GM12878 (cell line): ENCODE measurements around the gene SSPN. TPM values are rescaled to one million over a fixed set of nuclear protein-coding genes. Genes with fewer than 3 reads are reported as not detected.

Experiments
- ATAC-seq: fragments of 200-7000 bp; cut with Tn5 transposase; 3 replicates; pipeline ENCODE4 v1.9.1; 2020; ENCODE audit warnings: mild to moderate bottlenecking, moderate library complexity
- BruUV-seq: library from RNA; stranded (reverse); fragments of 400-500 nt; replicated peaks from 2 replicates; lab custom pipeline; 2021; lab: Mats Ljungman, UMichigan
- CTCF ChIA-PET: fragments of 300-600 bp; sonication (Branson Sonifier 250); formaldehyde crosslinking; extraction: SDS; loops from one replicate; lab custom pipeline; 2021; ENCODE audit warnings: inconsistent platforms; lab: Yijun Ruan, JAX
- POLR2A ChIA-PET: fragments of 350-600 bp; formaldehyde crosslinking; extraction: SDS; loops from one replicate; lab custom pipeline; 2021; ENCODE audit warnings: inconsistent platforms; lab: Charles Lee
- RAD21 ChIA-PET: fragments of 300-600 bp; sonication (Branson Sonifier 250); formaldehyde crosslinking; loops from one replicate; lab custom pipeline; 2023; ENCODE audit warnings: antibody characterized with exemption; ENCODE audit not compliant: unreplicated experiment; lab: Charles Lee
- SMC1A ChIA-PET: fragments of 300-600 bp; sonication (Branson Sonifier 250); formaldehyde crosslinking; loops from one replicate; lab custom pipeline; 2023; ENCODE audit not compliant: unreplicated experiment, uncharacterized antibody; lab: Charles Lee
- DNase-seq: peaks from one replicate; pipeline ENCODE4 v3.0.0-alpha.2; 2011; ENCODE audit warnings: low read depth, low spot score
- FAIRE-seq: peaks from 3 replicates; lab custom pipeline; 2011; peaks lifted over from hg19 to GRCh38; lab: Jason Lieb, UNC
- H2AFZ ChIP-seq: 2 replicates; pipeline ENCODE4 v1.6.0; 2011; ENCODE audit warnings: low read depth, low read length, control low read depth; ENCODE audit not compliant: control insufficient read depth
- H3K27ac ChIP-seq: 2 replicates; pipeline ENCODE4 v1.5.1; 2011; ENCODE audit warnings: control low read depth; ENCODE audit not compliant: control insufficient read depth, insufficient read depth
- H3K27me3 ChIP-seq, 2 experiments: replicated peaks in 1 of 2; 2 replicates each; pipeline versions ENCODE4 v1.6.0 to v1.6.1; 2011; ENCODE audit warnings: low read length in 1 of 2; ENCODE audit not compliant: control insufficient read depth in 2 of 2, insufficient read depth in 2 of 2
- H3K36me3 ChIP-seq, 2 experiments: 2 replicates each; pipeline ENCODE4 v1.5.1; 2011; ENCODE audit warnings: low read length in 1 of 2; ENCODE audit not compliant: control insufficient read depth in 2 of 2, insufficient read depth in 2 of 2
- H3K4me1 ChIP-seq: 2 replicates; pipeline ENCODE4 v1.6.1; 2011; ENCODE audit warnings: mild to moderate bottlenecking, low read length, moderate library complexity, mixed read lengths; ENCODE audit not compliant: control insufficient read depth, insufficient read depth
- H3K4me2 ChIP-seq: 2 replicates; pipeline ENCODE4 v1.6.0; 2011; ENCODE audit warnings: control low read depth; ENCODE audit not compliant: control insufficient read depth, insufficient read depth
- H3K4me3 ChIP-seq: fragments of 200-600 bp; sonication (generic); 2 replicates; pipeline ENCODE4 v1.5.1; 2016
- H3K79me2 ChIP-seq: 2 replicates; pipeline ENCODE4 v1.6.0; 2011; ENCODE audit warnings: low read length; ENCODE audit not compliant: control insufficient read depth, insufficient read depth
- H3K9ac ChIP-seq: 2 replicates; pipeline ENCODE4 v1.8.0; 2011; ENCODE audit warnings: low read length, control low read depth, mixed read lengths; ENCODE audit not compliant: control insufficient read depth, insufficient read depth
- H3K9me3 ChIP-seq: replicated peaks from 3 replicates; pipeline ENCODE4 v1.5.1; 2011; ENCODE audit warnings: mild to moderate bottlenecking, low read length; ENCODE audit not compliant: control insufficient read depth, insufficient read depth
- H4K20me1 ChIP-seq: 2 replicates; pipeline ENCODE4 v1.6.0; 2011; ENCODE audit not compliant: control insufficient read depth, insufficient read depth
- GATAD2B ChIP-seq: fragments of 450-650 bp; conservative IDR thresholded peaks from 2 replicates; pipeline ENCODE4 v1.6.1; 2017; ENCODE audit warnings: low read depth, mild to moderate bottlenecking, moderate library complexity
- LARP7 ChIP-seq: fragments of 450-650 bp; IDR thresholded peaks from 2 replicates; pipeline ENCODE4 v1.6.1; 2017; ENCODE audit warnings: mild to moderate bottlenecking
- PAX5 ChIP-seq: IDR thresholded peaks from 2 replicates; pipeline ENCODE4 v1.6.1; 2011; ENCODE audit warnings: low read depth, low read length, borderline replicate concordance
- RFX5 ChIP-seq: IDR thresholded peaks from 2 replicates; pipeline ENCODE4 v1.6.1; 2011; ENCODE audit warnings: low read depth, low read length, improper control_type of control experiment
- WGBS: methylation state at CpG from one replicate; pipeline ENCODE4 v1.1.6; 2016; ENCODE audit warnings: low lambda C conversion rate; ENCODE audit not compliant: insufficient replicate concordance, insufficient coverage; ENCODE audit errors: missing lambda C conversion rate; 5-methylcytosine and 5-hydroxymethylcytosine counted together
- in situ Hi-C: fragments of 300-500 bp; cut with MboI; formaldehyde crosslinking; loops from 9 replicates; pipeline ENCODE4 v1.14.3; 2018; ENCODE audit warnings: mixed read lengths
- intact Hi-C: fragments of 100-400 bp; cut with micrococcal nuclease; formaldehyde crosslinking; loops from one replicate; pipeline ENCODE4 v1.14.2; 2022; ENCODE audit not compliant: unreplicated experiment
- polyA plus RNA-seq, 11 experiments: library from polyadenylated mRNA; depleted of rRNA in 4 of 11; unstranded in 6 of 11; stranded (reverse) in 5 of 11; fragments of >200 nt; fragmentation: Nextera tagmentation in 4 of 11; fragmentation: Illumina TruSeq in 1 of 11; extraction: Ambion mirVana in 4 of 11; extraction: Trizol in 1 of 11; gene quantifications; 1 replicate in 1 of 11; 2 replicates in 10 of 11; pipeline versions ENCODE4 v1.2.1 to v1.2.3, GENCODE V29; 2011 to 2016; ENCODE audit warnings: inconsistent platforms in 2 of 11, missing spikeins in 2 of 11, low read depth in 1 of 11
- total RNA-seq, 4 experiments: library from RNA; depleted of rRNA in 3 of 4; stranded (reverse); fragments of >200 nt in 3 of 4; fragmentation: Illumina TruSeq in 1 of 4; extraction: Trizol in 1 of 4; gene quantifications; 2 replicates each; pipeline versions ENCODE4 v1.2.1 to v1.2.3, GENCODE V29; 2013 to 2021

SSPN gene
- total and polyA plus RNA-seq, 10 of the 15 experiments (the other 5 are each of a cell fraction or from before 2014, with no cell fraction given), result 0.04 to 0.41 (median 0.28) TPM; not detected in 5

- ATAC-seq (no peak), FAIRE-seq (no peak), DNase-seq (no peak)
- Histone ChIP-seq H3K79me2 (no peaks in the 10 kb centered on the region), H2AFZ (peak overlapping the region; percentile 46; the same call in 1 of the 2 replicates), H3K4me3 (no peak overlapping the region), H3K27me3 (no peaks in the 10 kb centered on the region), H3K36me3 (no peaks in the 10 kb centered on the region), H3K9me3 (no peaks in the 10 kb centered on the region), H3K4me1 (peaks cover 44% of the 10 kb centered on the region), H3K4me2 (no peak overlapping the region), H3K27ac (no peak overlapping the region; the same call in 1 of the 2 replicates), H3K9ac (no peak overlapping the region), H4K20me1 (no peaks in the 10 kb centered on the region)
- in situ Hi-C loops, result no loop called here
- ChIA-PET CTCF (interaction anchor here (0.7 to 6.9 kb wide), 9 partner anchors 14 to 869 kb away, joined by 3 to 46 read pairs (median 6); no protein-coding TSS in a partner anchor), RAD21 (interaction anchor here (0.7 to 9.6 kb wide), 17 partner anchors 9 to 177 kb away, joined by 3 to 111 read pairs (median 5); partner anchors contain the start of genes BHLHE41 and SSPN), SMC1A (interaction anchor here (0.9 to 11.8 kb wide), 21 partner anchors 9 to 180 kb away, joined by 3 to 203 read pairs (median 5); no protein-coding TSS in a partner anchor), POLR2A (interaction anchor here (1.0 to 6.6 kb wide), 4 partner anchors 25 to 158 kb away, joined by 3 to 41 read pairs (median 8); no protein-coding TSS in a partner anchor)
- 44% methylated on average over 6 of the region's 6 CpGs for WGBS
- TF ChIP-seq LARP7, result no peak
- no peak for TF ChIP-seq RFX5
- 0 out of 2 replicates have a peak, but pooled peaks have one; percentile 22 for TF ChIP-seq GATAD2B
- TF ChIP-seq PAX5, result no peak
- no TSS peak for BruUV-seq
- intact Hi-C loops, result loop anchor here (1.0 to 5.0 kb wide), 2 partner anchors 25 to 152 kb away; no protein-coding TSS in a partner anchor
Observed at GRCh38 chr12:26273811-26274210, 78.4 kb downstream of the SSPN start.
